Gastroesophageal sphincter (tissue), 4 donors: ENCODE data around the gene HCRTR1. TPM values are rescaled to one million over a fixed set of nuclear protein-coding genes. Genes with fewer than 3 reads are reported as not detected.

Source experiments
- ATAC-seq: fragments of 150-250 bp; one replicate; pipeline ENCODE4 v1.9.1; 2016; ENCODE audit warnings: mild to moderate bottlenecking, moderate library complexity
- H3K27ac ChIP-seq, 4 donors: fragments of 200-600 bp; sonication (generic) in 3 of 4; 1 replicate in 3 of 4; 2 replicates in 1 of 4; pipeline ENCODE4 v1.5.1; 2016 to 2019
- H3K27me3 ChIP-seq: fragments of 200-600 bp; sonication (generic); one replicate; pipeline ENCODE4 v1.5.1; 2019
- H3K36me3 ChIP-seq, 2 donors: fragments of 200-600 bp; sonication (generic); one replicate each; pipeline ENCODE4 v1.5.1; 2019; ENCODE audit warnings: control low read depth in 1 of 2
- H3K4me1 ChIP-seq, 3 donors: fragments of 200-600 bp; sonication (generic); 1 replicate in 2 of 3; 2 replicates in 1 of 3; pipeline ENCODE4 v1.5.1; 2016 to 2019; ENCODE audit warnings: control low read depth in 2 of 3
- H3K4me3 ChIP-seq, 2 donors: fragments of 200-600 bp; sonication (generic); one replicate each; pipeline ENCODE4 v1.5.1; 2019; ENCODE audit warnings: mild to moderate bottlenecking in 1 of 2, moderate library complexity in 1 of 2
- H3K9me3 ChIP-seq, 3 donors: fragments of 200-600 bp; sonication (generic); one replicate each; pipeline ENCODE4 v1.5.1; 2017 to 2019; ENCODE audit warnings: control low read depth in 2 of 3
- CTCF ChIP-seq, 4 experiments: fragments of 200-600 bp in 2 of 4; fragments of 450-650 bp in 2 of 4; sonication (generic) in 1 of 4; IDR thresholded peaks; one replicate each; pipeline ENCODE4 v1.5.1; 2017 to 2019; ENCODE audit warnings: antibody characterized with exemption in 4 of 4, mild to moderate bottlenecking in 2 of 4, moderate library complexity in 2 of 4
- EP300 ChIP-seq: sonication (generic); formaldehyde crosslinking; IDR thresholded peaks from one replicate; pipeline ENCODE4 v1.6.1; 2017; ENCODE audit warnings: antibody characterized with exemption, mild to moderate bottlenecking
- POLR2A ChIP-seq, 2 donors: fragments of 450-650 bp; IDR thresholded peaks; one replicate each; pipeline ENCODE4 v1.6.1; 2017; ENCODE audit warnings: antibody characterized with exemption in 2 of 2, mild to moderate bottlenecking in 2 of 2, moderate library complexity in 1 of 2
- POLR2AphosphoS5 ChIP-seq: sonication (generic); formaldehyde crosslinking; IDR thresholded peaks from one replicate; pipeline ENCODE4 v1.6.1; 2017; ENCODE audit warnings: antibody characterized with exemption
- WGBS, 2 donors: methylation state at CpG; one replicate each; pipeline ENCODE4 v1.1.5; 2018; ENCODE audit warnings: low coverage in 1 of 2; 5-methylcytosine and 5-hydroxymethylcytosine counted together
- total RNA-seq, 4 donors: library from RNA; depleted of rRNA; stranded (reverse); fragments of >200 nt; gene quantifications; one replicate each; pipeline ENCODE4 v1.1.0, GENCODE V29; 2016

Gene HCRTR1
- total RNA-seq, 4 donors from 2014 or later = 0.23 to 0.82 (median 0.67) TPM; not detected in 1

GRCh38 chr1:31639543-31639942, 22.1 kb downstream of the HCRTR1 start:
- TF ChIP-seq CTCF (IDR thresholded peaks at IDR 0.05) (no peak), EP300 (no peak), POLR2AphosphoS5 (no peak), POLR2A (IDR thresholded peaks at IDR 0.05) (no peak)
- Histone ChIP-seq H3K9me3 (no peaks in the 10 kb centered on the region), H3K36me3 (peaks cover 0 to 24% of the 10 kb centered on the region in 2 donors), H3K27ac (no peak overlapping the region), H3K4me3 (no peak overlapping the region), H3K27me3 (no peaks in the 10 kb centered on the region), H3K4me1 (peaks cover 6 to 78% (median 11%) of the 10 kb centered on the region in 3 donors)
- WGBS, 2 donors = 44 to 64% methylated on average over 5 of the region's 5 CpGs
- ATAC-seq = no peak

- H3K36me3 ChIP-seq = peaks cover 0 to 18% of the 10 kb centered on the region in 2 donors
- no peak overlapping the region for H3K27ac ChIP-seq
- TF ChIP-seq POLR2A (IDR thresholded peaks at IDR 0.05) (no peak), POLR2AphosphoS5 (no peak), CTCF (IDR thresholded peaks at IDR 0.05) (no peak), EP300 (no peak)
- H3K4me1 ChIP-seq = peaks cover 6 to 79% (median 11%) of the 10 kb centered on the region in 3 donors
- no peak overlapping the region for H3K4me3 ChIP-seq
- no peak for ATAC-seq
- no peaks in the 10 kb centered on the region for H3K27me3 ChIP-seq
- H3K9me3 ChIP-seq = no peaks in the 10 kb centered on the region
Observed at GRCh38 chr1:31640179-31640578, 22.7 kb downstream of the HCRTR1 start.

DNA sequence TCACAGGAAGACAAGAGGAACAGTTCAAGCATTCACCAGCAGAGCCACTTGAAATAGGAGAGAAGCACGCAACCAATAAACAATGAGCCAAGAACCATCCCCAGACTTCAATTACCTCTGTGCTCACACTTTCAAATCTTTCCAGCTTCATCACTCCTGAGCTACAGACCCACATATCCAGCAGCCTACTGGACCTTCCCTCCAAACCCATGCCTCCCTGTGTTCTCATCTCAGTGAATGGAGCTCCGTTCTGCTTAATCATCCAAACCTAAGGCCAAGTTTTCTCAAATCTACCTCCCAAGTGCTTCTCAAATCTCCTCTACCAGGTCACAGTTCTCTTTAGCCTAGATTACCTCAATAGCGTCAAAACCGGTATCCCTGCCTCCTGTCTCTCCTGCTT, 23.5 kb downstream of the HCRTR1 start:
- peaks cover 0 to 11% of the 10 kb centered on the region in 2 donors for H3K36me3 ChIP-seq
- H3K27me3 ChIP-seq = no peaks in the 10 kb centered on the region
- ATAC-seq = no peak
- no peak for TF ChIP-seq POLR2A (IDR thresholded peaks at IDR 0.05)
- TF ChIP-seq CTCF (IDR thresholded peaks at IDR 0.05) = no peak
- no peak for TF ChIP-seq POLR2AphosphoS5
- no peak for TF ChIP-seq EP300
- H3K4me1 ChIP-seq = peaks cover 6 to 83% (median 11%) of the 10 kb centered on the region in 3 donors
- H3K27ac ChIP-seq = no peak overlapping the region
- no peak overlapping the region for H3K4me3 ChIP-seq
- WGBS, 2 donors = 83 to 85% methylated on average over 4 of the region's 4 CpGs
- H3K9me3 ChIP-seq = no peaks in the 10 kb centered on the region

DNA sequence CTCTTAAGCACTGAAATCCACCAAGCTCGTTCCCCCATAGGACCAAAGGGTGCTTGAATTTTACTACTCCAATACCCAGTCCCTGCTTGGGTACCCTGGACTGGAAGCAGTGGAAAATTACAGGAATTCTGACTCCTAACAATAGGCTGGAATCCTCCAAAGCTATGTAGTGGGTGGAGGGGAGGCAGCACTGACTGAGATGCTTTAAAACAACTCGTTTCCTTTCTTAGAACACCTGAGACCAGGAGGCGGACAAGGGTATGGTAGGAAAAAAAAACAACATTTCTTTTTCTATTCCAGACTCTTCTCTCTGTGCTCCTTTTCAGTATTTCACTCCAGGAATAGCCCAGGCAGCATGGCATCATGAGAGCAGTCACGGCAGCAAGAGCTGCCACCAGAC, 24.9 kb downstream of the HCRTR1 start:
- H3K9me3 ChIP-seq = no peaks in the 10 kb centered on the region
- H3K27me3 ChIP-seq = no peaks in the 10 kb centered on the region
- no peak for ATAC-seq
- H3K36me3 ChIP-seq = peaks cover 0 to 11% of the 10 kb centered on the region in 2 donors
- no peak overlapping the region for H3K4me3 ChIP-seq
- TF ChIP-seq EP300 (no peak), POLR2A (IDR thresholded peaks at IDR 0.05) (no peak), POLR2AphosphoS5 (no peak)
- H3K4me1 ChIP-seq = peaks cover 6 to 71% (median 11%) of the 10 kb centered on the region in 3 donors
- H3K27ac ChIP-seq = no peak overlapping the region
- WGBS, 2 donors = 84 to 100% methylated on average over 1 to 4 of the region's 4 CpGs

- 93 to 94% methylated on average over 2 to 3 of the region's 3 CpGs for WGBS, 2 donors
- ATAC-seq = no peak
- peaks cover 6 to 71% (median 11%) of the 10 kb centered on the region in 3 donors for H3K4me1 ChIP-seq
- no peak for TF ChIP-seq POLR2AphosphoS5
- TF ChIP-seq EP300 = no peak
- no peak for TF ChIP-seq CTCF (IDR thresholded peaks at IDR 0.05)
- TF ChIP-seq POLR2A (IDR thresholded peaks at IDR 0.05) = no peak
- no peak overlapping the region for H3K27ac ChIP-seq
- no peaks in the 10 kb centered on the region for H3K27me3 ChIP-seq
- H3K4me3 ChIP-seq = no peak overlapping the region
- no peaks in the 10 kb centered on the region for H3K9me3 ChIP-seq
- peaks cover 0 to 11% of the 10 kb centered on the region in 2 donors for H3K36me3 ChIP-seq
Observed at GRCh38 chr1:31642897-31643296, 25.4 kb downstream of the HCRTR1 start.
